ENCODE results near the gene SLC19A1.

DNA sequence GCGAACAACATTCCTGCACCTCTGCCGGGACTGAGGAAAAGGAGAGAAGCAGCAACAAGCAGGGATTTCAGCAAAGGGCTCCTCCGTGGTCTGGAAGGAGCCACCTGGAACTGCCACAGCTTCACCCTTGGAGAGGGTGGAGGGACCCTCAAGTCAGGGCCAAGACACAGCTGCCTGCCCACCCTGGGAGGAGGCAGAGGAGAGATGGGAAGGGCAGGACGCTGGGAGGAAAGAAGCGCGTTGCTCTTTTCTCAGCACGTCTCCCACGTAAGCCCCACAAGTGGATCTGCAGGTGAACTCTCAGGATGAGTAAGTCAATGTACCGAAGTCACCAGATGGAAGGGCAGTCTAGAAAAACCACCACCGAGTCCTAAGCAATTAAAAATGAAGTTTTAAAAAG lies 39.6 kb downstream of the SLC19A1 start:
- TF ChIP-seq EZH2 (IDR thresholded peaks at IDR 0.05; ENCODE audit: low read depth) = no peak
- TF ChIP-seq, protein P1, sequence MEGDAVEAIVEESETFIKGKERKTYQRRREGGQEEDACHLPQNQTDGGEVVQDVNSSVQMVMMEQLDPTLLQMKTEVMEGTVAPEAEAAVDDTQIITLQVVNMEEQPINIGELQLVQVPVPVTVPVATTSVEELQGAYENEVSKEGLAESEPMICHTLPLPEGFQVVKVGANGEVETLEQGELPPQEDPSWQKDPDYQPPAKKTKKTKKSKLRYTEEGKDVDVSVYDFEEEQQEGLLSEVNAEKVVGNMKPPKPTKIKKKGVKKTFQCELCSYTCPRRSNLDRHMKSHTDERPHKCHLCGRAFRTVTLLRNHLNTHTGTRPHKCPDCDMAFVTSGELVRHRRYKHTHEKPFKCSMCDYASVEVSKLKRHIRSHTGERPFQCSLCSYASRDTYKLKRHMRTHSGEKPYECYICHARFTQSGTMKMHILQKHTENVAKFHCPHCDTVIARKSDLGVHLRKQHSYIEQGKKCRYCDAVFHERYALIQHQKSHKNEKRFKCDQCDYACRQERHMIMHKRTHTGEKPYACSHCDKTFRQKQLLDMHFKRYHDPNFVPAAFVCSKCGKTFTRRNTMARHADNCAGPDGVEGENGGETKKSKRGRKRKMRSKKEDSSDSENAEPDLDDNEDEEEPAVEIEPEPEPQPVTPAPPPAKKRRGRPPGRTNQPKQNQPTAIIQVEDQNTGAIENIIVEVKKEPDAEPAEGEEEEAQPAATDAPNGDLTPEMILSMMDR (conservative IDR thresholded peaks at IDR 0.05) = no peak

Data from PC-9 (cell line).